Superior temporal gyrus (tissue), 1 donor: ENCODE data around the gene EPO.
"Not testable (repeated sequence)": the region's sequence is repeated elsewhere in the genome, so short reads cannot be mapped to it uniquely, and the experiment has no call there.

Experiments used
- DNase-seq: peaks from one replicate; pipeline ENCODE4 v3.0.0-alpha.2; 2016; ENCODE audit errors: extremely low spot score

The EPO gene

GRCh38 chr7:100705320-100705752 lies 14.9 kb upstream of the EPO start:
- DNase-seq = peak; percentile 80

GRCh38 chr7:100705753-100706671 lies 14.3 kb upstream of the EPO start, which contains the start of gene POP7:
TSS of gene POP7 (plus strand) at chr7:100706121. CDS start at chr7:100706831, 710 bp downstream.
- DNase-seq = peak; percentile 97

GRCh38 chr7:100706672-100707311 lies 13.5 kb upstream of the EPO start:
- DNase-seq = no peak

- DNase-seq = no peak
Measured at GRCh38 chr7:100708395-100708794, 11.9 kb upstream of the EPO start.

- DNase-seq = no peak
Measured at GRCh38 chr7:100710452-100710851, 9.8 kb upstream of the EPO start.

- DNase-seq = no peak
Measured at GRCh38 chr7:100711369-100711768, 8.9 kb upstream of the EPO start.

GRCh38 chr7:100714725-100715124 lies 5.5 kb upstream of the EPO start:
- no peak for DNase-seq

GRCh38 chr7:100717073-100717472 lies 3.2 kb upstream of the EPO start:
- not testable (repeated sequence) for DNase-seq

GRCh38 chr7:100719523-100720278 lies 567 bp upstream of the EPO start:
- DNase-seq = no peak

GRCh38 chr7:100720671-100721504 lies 620 bp downstream of the EPO start:
- no peak for DNase-seq

- no peak for DNase-seq
Measured at GRCh38 chr7:100721505-100721812, 1.2 kb downstream of the EPO start.

GRCh38 chr7:100722480-100723212 lies 2.4 kb downstream of the EPO start:
- DNase-seq = no peak

- DNase-seq = no peak
Measured at GRCh38 chr7:100723732-100724275, 3.5 kb downstream of the EPO start.

GRCh38 chr7:100724364-100724763 lies 4.1 kb downstream of the EPO start:
- DNase-seq = not testable (repeated sequence)

- no peak for DNase-seq
Measured at GRCh38 chr7:100726996-100727761, 6.9 kb downstream of the EPO start.

GRCh38 chr7:100728196-100728595 lies 7.9 kb downstream of the EPO start:
- no peak for DNase-seq

- DNase-seq = no peak
Measured at GRCh38 chr7:100730136-100730800, 10.0 kb downstream of the EPO start.

- no peak for DNase-seq
Measured at GRCh38 chr7:100731937-100732636, 11.8 kb downstream of the EPO start.
